Glutamatergic neuron (in vitro differentiated cells): ENCODE results near the gene SPATA13. TPM values are rescaled to one million over a fixed set of nuclear protein-coding genes. Genes with fewer than 3 reads are reported as not detected.

Experiments
- DNase-seq: peaks from one replicate; pipeline ENCODE4 v3.0.0; 2022
- H3K27ac Mint-ChIP-seq: one replicate; pipeline ENCODE4 v1.8.0; 2020; ENCODE audit warnings: mild to moderate bottlenecking, mixed read lengths, inconsistent platforms; ENCODE audit not compliant: unreplicated experiment
- H3K27me3 Mint-ChIP-seq: one replicate; pipeline ENCODE4 v1.8.0; 2020; ENCODE audit warnings: mild to moderate bottlenecking, moderate library complexity, mixed read lengths, inconsistent platforms; ENCODE audit not compliant: unreplicated experiment
- H3K36me3 Mint-ChIP-seq: one replicate; pipeline ENCODE4 v1.8.0; 2020; ENCODE audit warnings: mild to moderate bottlenecking, mixed read lengths, inconsistent platforms; ENCODE audit not compliant: unreplicated experiment
- H3K4me1 Mint-ChIP-seq: one replicate; pipeline ENCODE4 v1.8.0; 2020; ENCODE audit warnings: mild to moderate bottlenecking, low read depth, mixed read lengths, inconsistent platforms; ENCODE audit not compliant: unreplicated experiment
- H3K4me3 Mint-ChIP-seq: one replicate; pipeline ENCODE4 v1.8.0; 2020; ENCODE audit warnings: mild to moderate bottlenecking, mixed read lengths, inconsistent platforms; ENCODE audit not compliant: unreplicated experiment
- H3K9me3 Mint-ChIP-seq: one replicate; pipeline ENCODE4 v1.8.0; 2020; ENCODE audit warnings: mild to moderate bottlenecking, moderate library complexity, mixed read lengths, inconsistent platforms; ENCODE audit not compliant: unreplicated experiment
- total RNA-seq: library from RNA; stranded (reverse); fragmentation: NEBNext Ultra II Directional; extraction: Animal tissue kit (Norgen Biotek cat#: 25700); gene quantifications from one replicate; pipeline ENCODE4 v1.2.1, GENCODE V29; 2021; ENCODE audit not compliant: unreplicated experiment
- TF ChIP-seq, protein P1 (sequence below): fragments of 200-600 bp; sonication (generic); IDR thresholded peaks from one replicate; pipeline ENCODE4 v1.5.0; 2021; ENCODE audit not compliant: partially characterized antibody, unreplicated experiment

The SPATA13 gene
- total RNA-seq, 1 donor from 2014 or later, result 7.4 TPM

DNA sequence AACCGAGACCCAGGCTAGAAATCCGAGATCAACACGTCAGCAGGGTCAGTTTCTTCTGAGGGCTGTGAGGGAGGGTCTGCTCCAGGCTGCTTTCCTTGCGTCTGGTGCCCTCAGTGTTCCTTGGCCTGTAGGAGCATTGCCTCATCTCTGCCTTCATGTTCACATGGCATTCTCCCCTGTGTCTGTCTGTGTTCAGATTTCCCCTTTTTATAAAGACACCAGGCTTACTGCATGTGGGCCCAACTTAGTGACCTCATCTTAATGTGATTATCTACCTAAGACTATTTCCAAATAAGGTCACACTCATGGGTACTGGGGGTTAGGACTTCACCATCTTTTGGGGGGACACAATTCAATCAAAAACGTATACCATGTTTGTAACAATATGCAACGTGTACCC lies 91.6 kb downstream of the SPATA13 start:
- peaks cover 6% of the 10 kb centered on the region for H3K27me3 Mint-ChIP-seq

DNA sequence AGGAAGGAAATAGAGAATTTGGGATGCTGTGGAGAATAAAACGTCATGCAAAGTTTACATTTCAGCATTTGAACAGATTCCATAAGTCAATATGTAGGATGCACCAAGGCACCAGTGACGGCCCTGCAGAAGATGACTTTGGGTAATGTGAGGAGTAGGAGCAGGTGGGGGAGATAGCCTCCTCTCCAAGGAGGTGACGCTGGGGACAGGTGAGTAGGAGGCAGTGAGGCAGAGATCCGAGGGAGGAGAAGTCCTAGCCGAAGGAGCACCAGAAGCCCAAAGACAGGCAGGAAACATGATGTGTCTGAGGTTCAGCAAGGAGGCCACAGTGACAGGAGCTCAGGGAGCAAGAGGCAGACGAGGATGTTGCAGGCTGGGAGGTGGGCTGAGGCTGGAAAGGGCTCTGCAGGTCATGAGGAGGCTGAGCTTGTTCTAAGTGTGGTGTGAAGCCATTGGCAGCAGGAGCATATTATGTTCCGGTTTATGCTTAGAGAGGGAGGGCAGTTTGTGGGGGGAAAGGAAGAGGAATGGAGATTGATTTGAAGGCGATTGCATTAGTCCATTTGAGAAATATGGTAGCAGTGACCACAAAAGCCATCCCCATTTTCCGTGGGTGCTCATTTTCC lies 93.1 kb downstream of the SPATA13 start:
- Mint-ChIP-seq H3K27me3 (peaks cover 4% of the 10 kb centered on the region), H3K4me3 (no peak overlapping the region), H3K4me1 (no peaks in the 10 kb centered on the region), H3K9me3 (peaks cover 7% of the 10 kb centered on the region), H3K36me3 (no peaks in the 10 kb centered on the region), H3K27ac (no peak overlapping the region)
- DNase-seq, result no peak
- TF ChIP-seq, protein P1, sequence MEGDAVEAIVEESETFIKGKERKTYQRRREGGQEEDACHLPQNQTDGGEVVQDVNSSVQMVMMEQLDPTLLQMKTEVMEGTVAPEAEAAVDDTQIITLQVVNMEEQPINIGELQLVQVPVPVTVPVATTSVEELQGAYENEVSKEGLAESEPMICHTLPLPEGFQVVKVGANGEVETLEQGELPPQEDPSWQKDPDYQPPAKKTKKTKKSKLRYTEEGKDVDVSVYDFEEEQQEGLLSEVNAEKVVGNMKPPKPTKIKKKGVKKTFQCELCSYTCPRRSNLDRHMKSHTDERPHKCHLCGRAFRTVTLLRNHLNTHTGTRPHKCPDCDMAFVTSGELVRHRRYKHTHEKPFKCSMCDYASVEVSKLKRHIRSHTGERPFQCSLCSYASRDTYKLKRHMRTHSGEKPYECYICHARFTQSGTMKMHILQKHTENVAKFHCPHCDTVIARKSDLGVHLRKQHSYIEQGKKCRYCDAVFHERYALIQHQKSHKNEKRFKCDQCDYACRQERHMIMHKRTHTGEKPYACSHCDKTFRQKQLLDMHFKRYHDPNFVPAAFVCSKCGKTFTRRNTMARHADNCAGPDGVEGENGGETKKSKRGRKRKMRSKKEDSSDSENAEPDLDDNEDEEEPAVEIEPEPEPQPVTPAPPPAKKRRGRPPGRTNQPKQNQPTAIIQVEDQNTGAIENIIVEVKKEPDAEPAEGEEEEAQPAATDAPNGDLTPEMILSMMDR, result no peak

More for the DNA sequence above, 91.6 kb downstream of the SPATA13 start:
- Mint-ChIP-seq H3K9me3 (peaks cover 11% of the 10 kb centered on the region), H3K4me3 (no peak overlapping the region), H3K36me3 (no peaks in the 10 kb centered on the region), H3K4me1 (no peaks in the 10 kb centered on the region), H3K27ac (no peak overlapping the region)
- no peak for DNase-seq
- TF ChIP-seq, protein P1, result no peak

DNA sequence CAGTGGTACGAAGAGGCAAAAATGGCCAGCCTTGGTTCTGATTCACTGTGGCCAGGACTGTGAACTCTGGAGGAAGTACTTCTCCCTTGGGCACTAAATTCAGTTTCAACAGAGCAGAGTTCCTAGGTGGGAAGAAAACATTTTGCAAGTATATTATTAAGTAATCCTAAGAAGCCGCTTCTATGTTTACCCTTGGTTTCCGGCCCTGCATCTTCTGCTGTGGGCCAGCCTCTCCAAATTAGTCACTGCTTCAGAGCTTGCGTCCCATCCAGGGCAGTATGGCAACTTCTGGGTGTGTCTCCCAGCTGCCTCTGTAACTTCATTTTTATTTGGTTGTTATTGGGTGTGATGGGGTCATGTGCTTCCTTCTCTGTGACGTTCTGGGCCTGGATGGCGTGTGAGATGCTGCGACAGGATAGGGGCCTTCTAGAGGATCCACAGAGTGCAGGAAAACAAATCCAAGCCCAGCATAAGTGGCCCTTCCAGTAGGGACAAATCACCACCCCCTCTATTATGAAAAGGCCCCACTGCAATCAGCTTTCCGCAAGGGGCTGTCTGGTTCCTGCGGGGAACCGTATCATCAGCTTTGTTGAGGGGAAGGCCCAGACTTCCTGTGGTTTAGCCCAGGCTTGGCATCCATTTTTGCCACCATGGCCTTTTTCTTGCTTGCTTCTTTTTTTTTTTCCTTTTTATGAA lies 93.8 kb downstream of the SPATA13 start:
- TF ChIP-seq, protein P1, result no peak
- no peaks in the 10 kb centered on the region for H3K36me3 Mint-ChIP-seq
- H3K4me1 Mint-ChIP-seq, result no peaks in the 10 kb centered on the region
- H3K27me3 Mint-ChIP-seq, result peaks cover 4% of the 10 kb centered on the region
- no peak for DNase-seq
- no peak overlapping the region for H3K4me3 Mint-ChIP-seq
- no peak overlapping the region for H3K27ac Mint-ChIP-seq
- H3K9me3 Mint-ChIP-seq, result peaks cover 7% of the 10 kb centered on the region

DNA sequence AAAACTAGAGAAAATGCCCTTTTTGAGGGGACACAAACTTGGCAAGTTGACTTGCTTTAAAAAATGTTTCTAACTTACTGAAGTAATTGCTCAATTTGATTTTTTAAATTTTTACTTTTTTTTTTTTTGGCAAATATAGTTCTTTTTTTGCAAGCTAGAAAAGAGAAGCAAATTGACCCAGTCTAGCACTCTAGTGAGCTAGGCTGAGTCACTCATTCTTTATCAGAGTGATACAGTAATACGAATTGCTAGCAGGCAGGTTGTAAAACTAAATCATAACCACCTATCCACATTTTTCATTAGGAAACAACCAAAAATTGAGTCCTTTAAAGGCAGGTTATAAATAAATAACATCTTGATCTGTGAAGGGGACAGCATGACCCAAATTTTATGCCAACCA lies 97.0 kb downstream of the SPATA13 start:
- Mint-ChIP-seq H3K27ac (no peak overlapping the region), H3K9me3 (peaks cover 5% of the 10 kb centered on the region), H3K4me1 (no peaks in the 10 kb centered on the region), H3K27me3 (peaks cover 4% of the 10 kb centered on the region), H3K4me3 (no peak overlapping the region), H3K36me3 (no peaks in the 10 kb centered on the region)
- TF ChIP-seq, protein P1, result no peak
- DNase-seq, result no peak

DNA sequence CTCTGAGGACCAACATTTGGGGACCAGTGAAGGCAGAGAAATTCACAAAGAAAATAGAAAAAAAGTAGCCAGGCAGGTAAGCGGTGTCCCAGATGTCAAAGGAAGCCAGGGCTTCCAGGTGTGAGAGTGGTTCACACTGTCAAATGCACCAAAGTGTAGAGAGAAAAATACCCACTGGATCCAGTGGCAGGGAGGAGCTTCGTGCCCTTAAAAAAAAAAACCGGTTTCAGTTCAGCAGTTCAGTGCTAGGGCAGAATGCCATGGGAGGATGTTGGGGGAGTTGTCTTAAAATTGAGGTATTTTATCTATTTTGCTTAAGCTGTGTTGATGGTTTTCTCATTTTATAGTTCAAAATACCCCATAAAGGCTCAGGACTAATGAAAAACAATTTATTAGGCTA lies 101.0 kb downstream of the SPATA13 start:
- no peaks in the 10 kb centered on the region for H3K36me3 Mint-ChIP-seq
- no peak overlapping the region for H3K27ac Mint-ChIP-seq
- H3K9me3 Mint-ChIP-seq, result no peaks in the 10 kb centered on the region
- H3K4me1 Mint-ChIP-seq, result no peaks in the 10 kb centered on the region
- TF ChIP-seq, protein P1, result no peak
- no peak overlapping the region for H3K4me3 Mint-ChIP-seq
- peaks cover 2% of the 10 kb centered on the region for H3K27me3 Mint-ChIP-seq
- DNase-seq, result no peak
